Fibroblast of villous mesenchyme (primary cell): ENCODE data around the gene SLC39A10. TPM values are rescaled to one million over a fixed set of nuclear protein-coding genes. Genes with fewer than 3 reads are reported as not detected.

Source experiments
- DNase-seq: peaks from one replicate; pipeline ENCODE4 v3.0.0-alpha.2; 2010; ENCODE audit warnings: low read depth
- H3K4me3 ChIP-seq: 2 replicates; pipeline ENCODE4 v1.5.1; 2011; ENCODE audit warnings: low read depth, mild to moderate bottlenecking, low read length
- CTCF ChIP-seq: IDR thresholded peaks from 2 replicates; pipeline ENCODE4 v1.5.1; 2012; ENCODE audit warnings: low read depth, mild to moderate bottlenecking, low read length; ENCODE audit not compliant: insufficient read depth
- total RNA-seq: library from RNA; depleted of rRNA; stranded (reverse); fragments of >200 nt; gene quantifications from 2 replicates; pipeline ENCODE4 v1.2.3, GENCODE V29; 2012

Gene SLC39A10
- total RNA-seq, 1 donor: 73.8 TPM

DNA sequence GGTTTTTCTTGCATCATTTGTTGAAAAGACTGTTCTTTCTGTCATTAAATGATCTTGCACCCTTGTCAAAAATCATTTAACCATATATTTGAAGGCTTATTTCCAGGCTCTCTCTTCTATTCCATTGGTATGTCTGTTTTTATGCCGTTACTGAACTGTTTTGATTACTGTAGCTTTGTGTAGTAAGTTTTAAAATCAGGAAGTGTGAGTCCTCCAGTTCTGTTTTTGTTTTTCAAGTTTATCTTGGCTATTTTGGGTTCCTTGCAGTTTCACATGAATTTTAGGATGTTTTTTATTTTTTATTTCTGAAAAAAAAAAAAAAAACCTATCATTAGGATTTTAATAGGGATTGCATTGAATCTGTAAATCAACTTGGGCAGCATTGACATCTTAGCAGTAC lies 39.0 kb downstream of the SLC39A10 start:
- no peak for DNase-seq
- TF ChIP-seq CTCF: no peak
- H3K4me3 ChIP-seq: no peak overlapping the region

DNA sequence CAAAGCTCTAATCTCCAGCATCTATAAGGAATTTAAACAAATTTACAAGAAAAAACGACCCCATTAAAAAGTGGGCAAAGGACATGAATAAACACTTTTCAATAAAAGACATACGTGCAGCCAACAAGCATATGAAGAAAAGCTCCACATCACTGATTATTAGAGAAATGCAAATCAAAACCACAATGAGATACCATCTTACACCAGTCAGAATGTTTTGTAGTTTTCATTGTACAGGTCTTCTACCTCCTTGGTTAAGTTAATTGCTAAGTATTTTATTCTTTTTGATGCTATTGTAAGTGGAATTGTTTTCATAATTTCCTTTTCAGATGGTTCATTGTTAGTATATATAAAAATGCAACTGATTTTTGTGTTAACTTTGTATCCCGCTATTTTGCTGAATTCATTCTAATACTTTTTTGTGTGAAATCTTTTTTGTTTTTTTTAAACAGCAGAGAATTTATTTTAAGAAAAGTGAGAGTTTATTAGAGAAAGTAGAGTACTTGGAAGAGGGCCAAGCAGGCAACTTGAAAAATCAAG lies 40.7 kb downstream of the SLC39A10 start:
- TF ChIP-seq CTCF: no peak
- no peak overlapping the region for H3K4me3 ChIP-seq
- DNase-seq: no peak

- no peak for TF ChIP-seq CTCF
- DNase-seq: no peak
- H3K4me3 ChIP-seq: no peak overlapping the region
These were observed 43.5 kb downstream of the SLC39A10 start for GRCh38 chr2:195700480-195700879.

GRCh38 chr2:195706161-195706900 lies 49.3 kb downstream of the SLC39A10 start:
- DNase-seq: peak; percentile 7
- H3K4me3 ChIP-seq: no peak overlapping the region
- TF ChIP-seq CTCF: no peak

DNA sequence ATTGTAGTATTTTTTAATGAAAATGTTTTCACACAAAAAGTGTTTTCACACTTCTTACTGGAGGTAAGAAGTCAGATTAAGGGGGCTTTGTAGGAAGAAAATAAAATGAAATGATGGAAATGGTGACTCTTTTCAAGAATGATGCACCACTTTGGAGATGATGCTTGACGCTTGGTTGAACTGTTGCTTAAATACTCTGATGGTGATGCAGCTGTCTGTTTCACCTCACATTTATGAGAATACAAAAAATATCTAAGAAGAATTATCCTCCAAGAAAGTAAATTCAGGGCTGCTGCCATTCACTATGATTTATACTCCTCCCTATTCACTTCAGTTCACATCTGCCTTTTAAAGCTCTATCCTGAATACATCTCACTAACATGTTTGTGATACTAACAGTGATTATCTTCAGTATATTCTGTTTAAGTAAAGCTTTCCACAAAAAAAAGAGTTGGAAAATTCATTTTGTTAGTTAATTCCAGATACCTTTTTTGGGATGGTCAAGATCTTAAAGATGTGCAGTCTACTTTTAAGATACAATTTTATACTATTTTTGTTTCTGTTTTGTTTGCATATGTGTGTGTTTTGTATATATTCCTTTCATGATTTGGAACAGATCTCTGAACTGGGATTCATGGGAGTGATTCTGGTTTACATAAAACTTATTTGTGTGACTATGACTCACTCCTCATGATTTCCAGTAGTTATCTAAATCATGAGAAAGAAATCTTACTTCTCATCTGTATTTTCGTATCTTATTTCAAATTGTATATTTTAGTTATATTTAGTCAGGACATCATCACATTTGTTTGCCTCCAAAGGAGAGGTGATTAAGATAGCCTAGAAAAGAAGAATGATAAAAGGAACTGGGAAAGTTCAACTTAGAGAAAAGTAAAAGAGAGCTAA lies 53.1 kb downstream of the SLC39A10 start:
- no peak overlapping the region for H3K4me3 ChIP-seq
- TF ChIP-seq CTCF: no peak
- peak; percentile 86 for DNase-seq

- TF ChIP-seq CTCF: no peak
- H3K4me3 ChIP-seq: no peak overlapping the region
- no peak for DNase-seq
These were observed 54.5 kb downstream of the SLC39A10 start for GRCh38 chr2:195711478-195711877.
